Uterus (tissue), 4 donors: Measurements from ENCODE around the gene TRIO. TPM values are rescaled to one million over a fixed set of nuclear protein-coding genes. Genes with fewer than 3 reads are reported as not detected.

Source experiments
- DNase-seq, 2 donors: peaks; one replicate each; pipeline ENCODE4 v3.0.0-alpha.2; 2019 to 2020
- H3K27ac ChIP-seq, 2 donors: fragments of 200-600 bp; sonication (generic); 1 replicate in 1 of 2; 2 replicates in 1 of 2; pipeline ENCODE4 v1.5.1; 2016 to 2018
- H3K27me3 ChIP-seq, 2 donors: fragments of 200-600 bp; sonication (generic); one replicate each; pipeline ENCODE4 v1.5.1; 2018 to 2019; ENCODE audit warnings: control low read depth in 1 of 2
- H3K36me3 ChIP-seq, 2 donors: fragments of 200-600 bp; sonication (generic); one replicate each; pipeline ENCODE4 v1.5.1; 2019; ENCODE audit warnings: control low read depth in 1 of 2
- H3K4me1 ChIP-seq, 2 donors: fragments of 200-600 bp; sonication (generic); one replicate each; pipeline ENCODE4 v1.5.1; 2018 to 2019; ENCODE audit warnings: control low read depth in 1 of 2
- H3K4me3 ChIP-seq, 2 donors: fragments of 200-600 bp; sonication (generic); 1 replicate in 1 of 2; 2 replicates in 1 of 2; pipeline ENCODE4 v1.5.1; 2018 to 2019; ENCODE audit warnings: mild to moderate bottlenecking in 1 of 2
- H3K9me3 ChIP-seq, 2 donors: fragments of 200-600 bp; sonication (generic); one replicate each; pipeline ENCODE4 v1.5.1; 2019; ENCODE audit warnings: control low read depth in 1 of 2
- CTCF ChIP-seq, 4 experiments: fragments of 200-600 bp in 2 of 4; fragments of 450-650 bp in 2 of 4; sonication (generic) in 2 of 4; IDR thresholded peaks; one replicate each; pipeline ENCODE4 v1.5.1; 2016 to 2019; ENCODE audit warnings: antibody characterized with exemption in 4 of 4, mild to moderate bottlenecking in 2 of 4, moderate library complexity in 1 of 4
- POLR2A ChIP-seq, 2 donors: fragments of 450-650 bp; IDR thresholded peaks; one replicate each; pipeline ENCODE4 v1.6.1; 2016; ENCODE audit warnings: antibody characterized with exemption in 2 of 2, mild to moderate bottlenecking in 1 of 2, moderate library complexity in 1 of 2
- intact Hi-C: fragments of 100-400 bp; cut with DNase I; formaldehyde crosslinking; loops from one replicate; pipeline ENCODE4 v1.15.1; 2023; ENCODE audit warnings: low total_unique reads
- total RNA-seq, 4 donors: library from RNA; depleted of rRNA in 3 of 4; stranded (reverse); fragments of >200 nt in 3 of 4; gene quantifications; one replicate each; pipeline versions ENCODE4 v1.1.0 to v1.2.4, GENCODE V29; 2014 to 2023
- donor health status: DM: yes; HTN: yes; CAD: no.

The TRIO gene
- total RNA-seq, 4 donors from 2014 or later, result 93.5 to 234 (median 207) TPM

GRCh38 chr5:14244721-14245120, 101.6 kb downstream of the TRIO start:
- DNase-seq, result no peak
- Histone ChIP-seq H3K36me3 (no peaks in the 10 kb centered on the region), H3K4me1 (peaks cover 0 to 3% of the 10 kb centered on the region in 2 donors), H3K4me3 (no peak overlapping the region), H3K27ac (no peak overlapping the region), H3K9me3 (no peaks in the 10 kb centered on the region), H3K27me3 (no peaks in the 10 kb centered on the region)
- intact Hi-C loops, result no loop called here
- TF ChIP-seq CTCF (IDR thresholded peaks at IDR 0.05) (no peak), POLR2A (IDR thresholded peaks at IDR 0.05) (no peak)

- Histone ChIP-seq H3K27me3 (no peaks in the 10 kb centered on the region), H3K4me1 (peaks cover 0 to 3% of the 10 kb centered on the region in 2 donors), H3K36me3 (no peaks in the 10 kb centered on the region), H3K27ac (no peak overlapping the region), H3K4me3 (no peak overlapping the region), H3K9me3 (no peaks in the 10 kb centered on the region)
- TF ChIP-seq POLR2A (IDR thresholded peaks at IDR 0.05), result no peak
- no peak for TF ChIP-seq CTCF (IDR thresholded peaks at IDR 0.05)
- intact Hi-C loops, result no loop called here
- DNase-seq, result no peak
Measured at GRCh38 chr5:14245132-14245925, 102.2 kb downstream of the TRIO start.

GRCh38 chr5:14246350-14247053, 103.4 kb downstream of the TRIO start:
- Histone ChIP-seq H3K27ac (no peak overlapping the region), H3K9me3 (no peaks in the 10 kb centered on the region), H3K4me3 (no peak overlapping the region), H3K36me3 (no peaks in the 10 kb centered on the region), H3K4me1 (peaks cover 0 to 5% of the 10 kb centered on the region in 2 donors), H3K27me3 (no peaks in the 10 kb centered on the region)
- no peak for DNase-seq
- TF ChIP-seq POLR2A (IDR thresholded peaks at IDR 0.05) (no peak), CTCF (IDR thresholded peaks at IDR 0.05) (no peak)
- intact Hi-C loops, result no loop called here

GRCh38 chr5:14247054-14247386, 103.9 kb downstream of the TRIO start:
- peaks cover 0 to 6% of the 10 kb centered on the region in 2 donors for H3K4me1 ChIP-seq

More at GRCh38 chr5:14247054-14247386, 103.9 kb downstream of the TRIO start:
- Histone ChIP-seq H3K36me3 (no peaks in the 10 kb centered on the region), H3K9me3 (no peaks in the 10 kb centered on the region), H3K4me3 (no peak overlapping the region), H3K27ac (no peak overlapping the region), H3K27me3 (no peaks in the 10 kb centered on the region)
- TF ChIP-seq CTCF (IDR thresholded peaks at IDR 0.05) (no peak), POLR2A (IDR thresholded peaks at IDR 0.05) (no peak)
- intact Hi-C loops, result no loop called here
- DNase-seq, result no peak
